Fibroblast of lung (primary cell): ENCODE results near the gene GPR62. TPM values are rescaled to one million over a fixed set of nuclear protein-coding genes. Genes with fewer than 3 reads are reported as not detected.

ENCODE experiments used
- DNase-seq, 2 donors: peaks; one replicate each; pipeline versions ENCODE4 v3.0.0 to v3.0.0-alpha.2; 2010; ENCODE audit warnings: low read depth in 2 of 2
- H2AFZ ChIP-seq: 2 replicates; pipeline ENCODE4 v1.5.1; 2012; ENCODE audit warnings: low read length, control low read depth, inconsistent platforms
- H3K27ac ChIP-seq: 2 replicates; pipeline ENCODE4 v1.5.1; 2011; ENCODE audit warnings: low read length, control low read depth; ENCODE audit not compliant: insufficient read depth
- H3K27me3 ChIP-seq: 2 replicates; pipeline ENCODE4 v1.5.1; 2011; ENCODE audit warnings: mild to moderate bottlenecking, low read length; ENCODE audit not compliant: control insufficient read depth, insufficient read depth
- H3K36me3 ChIP-seq: 2 replicates; pipeline ENCODE4 v1.5.1; 2011; ENCODE audit warnings: low read length; ENCODE audit not compliant: control insufficient read depth, insufficient read depth
- H3K4me1 ChIP-seq: 2 replicates; pipeline ENCODE4 v1.5.1; 2011; ENCODE audit warnings: low read length; ENCODE audit not compliant: control insufficient read depth, insufficient read depth; ENCODE audit errors: extremely low read depth
- H3K4me2 ChIP-seq: 2 replicates; pipeline ENCODE4 v1.5.1; 2011; ENCODE audit warnings: low read length, control low read depth; ENCODE audit not compliant: insufficient read depth; ENCODE audit errors: extremely low read depth
- H3K4me3 ChIP-seq, 4 experiments: fragments of 200-600 bp in 1 of 4; sonication (generic) in 1 of 4; replicated peaks in 1 of 4; 2 replicates each; pipeline ENCODE4 v1.5.1; 2011 to 2016; ENCODE audit warnings: low read length in 4 of 4, low read depth in 3 of 4, mild to moderate bottlenecking in 3 of 4, control low read depth in 2 of 4, inconsistent platforms in 1 of 4, mixed read lengths in 1 of 4; ENCODE audit not compliant: insufficient read depth in 1 of 4; ENCODE audit errors: control extremely low read depth in 1 of 4
- H3K79me2 ChIP-seq: 2 replicates; pipeline ENCODE4 v1.5.1; 2012; ENCODE audit warnings: mild to moderate bottlenecking, low read length, inconsistent platforms; ENCODE audit not compliant: control insufficient read depth, insufficient read depth
- H3K9ac ChIP-seq: 2 replicates; pipeline ENCODE4 v1.5.1; 2011; ENCODE audit warnings: mild to moderate bottlenecking, low read length, control low read depth; ENCODE audit not compliant: insufficient read depth
- H3K9me3 ChIP-seq: 2 replicates; pipeline ENCODE4 v1.5.1; 2012; ENCODE audit warnings: low read depth, low read length; ENCODE audit not compliant: control insufficient read depth, insufficient read depth
- H4K20me1 ChIP-seq: 2 replicates; pipeline ENCODE4 v1.5.1; 2011; ENCODE audit warnings: low read length; ENCODE audit not compliant: control insufficient read depth, insufficient read depth; ENCODE audit errors: extremely low read depth
- CTCF ChIP-seq, 2 donors: IDR thresholded peaks in 1 of 2; conservative IDR thresholded peaks in 1 of 2; 1 replicate in 1 of 2; 2 replicates in 1 of 2; pipeline ENCODE4 v1.5.1; 2011 to 2012; ENCODE audit warnings: low read length in 2 of 2, control low read depth in 1 of 2, inconsistent platforms in 1 of 2, low read depth in 1 of 2, mild to moderate bottlenecking in 1 of 2
- EZH2 ChIP-seq: IDR thresholded peaks from 2 replicates; pipeline ENCODE4 v1.5.1; 2012; ENCODE audit warnings: low read length, control low read depth, mild to moderate bottlenecking; ENCODE audit errors: missing control alignments
- polyA plus RNA-seq, 2 donors: library from polyadenylated mRNA; depleted of rRNA in 1 of 2; stranded (reverse) in 1 of 2; unstranded in 1 of 2; fragments of >200 nt; gene quantifications; 2 replicates each; pipeline ENCODE4 v1.2.1, GENCODE V29; 2011 to 2012; ENCODE audit warnings: missing spikeins in 1 of 2
- total RNA-seq: library from RNA; depleted of rRNA; stranded (reverse); fragments of >200 nt; gene quantifications from 2 replicates; pipeline ENCODE4 v1.2.1, GENCODE V29; 2014

GPR62 gene
- total and polyA plus RNA-seq, 2 donors (not counting 1 experiment from before 2014, with no cell fraction given): under 0.01 TPM; not detected in 1

DNA sequence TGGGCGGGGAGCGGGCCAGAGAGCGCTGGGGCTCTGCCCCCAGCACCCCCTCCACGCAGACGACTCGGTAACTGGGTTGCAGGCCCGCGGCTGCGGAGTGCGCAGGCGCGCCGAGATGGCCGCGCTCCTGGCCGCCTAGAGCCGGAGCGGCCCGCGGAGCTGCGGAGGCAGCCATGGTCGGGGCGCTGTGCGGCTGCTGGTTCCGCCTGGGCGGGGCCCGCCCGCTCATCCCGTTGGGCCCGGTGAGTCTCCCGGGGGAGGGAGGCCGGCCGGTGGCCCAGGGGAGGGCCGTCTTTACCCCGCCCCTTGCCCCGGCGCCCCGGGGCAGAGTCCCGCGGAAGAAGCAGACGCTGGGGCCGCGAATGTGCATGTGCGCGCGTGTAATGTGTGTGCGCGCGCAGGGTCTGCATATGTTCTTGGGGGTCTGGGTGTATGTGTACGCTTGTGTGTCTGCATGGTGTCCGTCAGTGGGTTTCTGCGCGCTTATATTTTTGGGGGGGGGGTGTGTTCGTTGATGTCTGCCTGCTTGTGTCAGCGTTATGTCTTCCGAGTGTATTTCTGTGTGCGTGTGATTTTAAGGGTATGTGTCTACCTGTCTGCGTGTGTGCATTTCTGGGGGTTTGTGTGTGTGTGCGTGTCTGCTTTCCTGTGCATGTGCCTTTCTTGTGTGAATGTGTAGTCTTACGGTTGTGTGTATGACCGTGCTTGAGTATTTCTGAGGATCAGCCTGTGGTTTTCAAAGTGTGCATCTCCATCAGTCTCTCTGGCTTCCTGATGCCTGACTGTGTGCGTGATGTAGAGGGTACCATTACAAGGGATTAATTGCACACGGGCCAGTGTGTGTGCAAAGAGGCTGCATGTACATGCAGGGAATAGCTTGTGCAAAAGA lies 20.0 kb downstream of the GPR62 start, which contains the start of gene ABHD14A:
Gene ABHD14A (plus strand): TSS at position 102 of the 889 bp plus-strand sequence. CDS start 72 bp downstream, at position 174.
- H2AFZ ChIP-seq: peak within 1 kb of the TSS; percentile 93
- H4K20me1 ChIP-seq: no peaks in the 10 kb centered on the region
- H3K27ac ChIP-seq: peak within 1 kb of the TSS; percentile 90
- peak within 1 kb of the TSS; percentile 86 for H3K9ac ChIP-seq
- peaks cover 2% of the 10 kb centered on the region for H3K36me3 ChIP-seq
- peaks cover 2% of the 10 kb centered on the region for H3K79me2 ChIP-seq
- peaks cover 13% of the 10 kb centered on the region for H3K4me1 ChIP-seq
- H3K27me3 ChIP-seq: no peaks in the 10 kb centered on the region
- peak; percentile 52 to 53 for DNase-seq
- H3K9me3 ChIP-seq: no peaks in the 10 kb centered on the region
- TF ChIP-seq EZH2 (no peak), CTCF (conservative IDR thresholded peaks at IDR 0.05 in 1 of 2, IDR thresholded peaks at IDR 0.05 in 1 of 2; ENCODE audit: low read depth in 1 of 2, low read length in 2 of 2) (no peak)
- H3K4me2 ChIP-seq: peak within 1 kb of the TSS; percentile 95
- peak within 1 kb of the TSS; percentile 71 to 93 (median 84) for H3K4me3 ChIP-seq

DNA sequence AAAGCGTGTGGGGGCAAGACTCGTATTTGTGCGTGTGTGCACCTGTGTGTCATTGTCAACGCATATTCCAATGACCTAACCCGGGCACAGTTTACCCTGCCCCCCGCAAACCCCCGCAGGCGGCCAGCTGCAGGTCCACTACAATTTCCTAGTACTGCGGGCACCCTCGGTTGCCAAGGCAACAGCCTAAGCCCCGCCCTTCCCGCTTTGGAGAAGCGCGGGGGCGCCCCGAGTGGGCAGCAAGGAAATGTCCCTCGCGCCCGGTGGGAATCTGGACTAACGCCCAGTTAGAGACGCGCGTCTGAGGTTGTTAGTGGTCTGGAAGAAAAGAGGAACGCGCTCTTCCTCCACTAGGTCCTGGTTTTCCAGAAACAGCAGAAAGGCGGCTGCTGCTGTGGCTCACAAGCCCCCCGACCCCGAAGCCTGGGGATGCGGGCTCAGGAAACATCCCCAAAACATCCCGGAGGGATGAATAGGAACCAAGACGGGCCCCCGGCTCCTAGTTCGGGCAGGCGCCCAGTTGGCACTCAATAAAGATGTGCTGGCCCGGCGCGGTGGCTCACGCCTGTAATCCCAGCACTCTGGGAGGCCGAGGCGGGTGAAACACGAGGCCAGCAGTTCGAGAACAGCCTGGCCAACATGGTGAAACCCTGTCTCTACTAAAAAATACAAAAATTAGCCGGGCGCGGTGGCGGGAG lies 20.8 kb downstream of the GPR62 start:
- no peaks in the 10 kb centered on the region for H3K9me3 ChIP-seq
- peaks cover 13% of the 10 kb centered on the region for H3K4me1 ChIP-seq
- peak overlapping the region; percentile 19 to 93 (median 42) for H3K4me3 ChIP-seq
- H4K20me1 ChIP-seq: no peaks in the 10 kb centered on the region
- DNase-seq: peak; percentile 69 to 73
- H3K36me3 ChIP-seq: peaks cover 3% of the 10 kb centered on the region
- peaks cover 2% of the 10 kb centered on the region for H3K79me2 ChIP-seq
- no peak overlapping the region for H3K9ac ChIP-seq
- no peaks in the 10 kb centered on the region for H3K27me3 ChIP-seq
- H2AFZ ChIP-seq: no peak overlapping the region
- no peak overlapping the region for H3K27ac ChIP-seq
- peak overlapping the region; percentile 95 for H3K4me2 ChIP-seq
- TF ChIP-seq CTCF (conservative IDR thresholded peaks at IDR 0.05 in 1 of 2, IDR thresholded peaks at IDR 0.05 in 1 of 2; ENCODE audit: low read depth in 1 of 2, low read length in 2 of 2) (peak; percentile 9 to 17), EZH2 (no peak)
